KBM-7 (cell line): ENCODE data around the gene TAF4.
"Not testable (repeated sequence)": the region's sequence is repeated elsewhere in the genome, so short reads cannot be mapped to it uniquely, and the experiment has no call there.

ENCODE experiments used
- DNase-seq: peaks from one replicate; pipeline ENCODE4 v3.0.0-alpha.2; 2015
- in situ Hi-C: fragments of 300-500 bp; cut with MboI; formaldehyde crosslinking; loops from 2 replicates; pipeline ENCODE4 v1.14.3; 2020; ENCODE audit warnings: low sequenced_read_pairs, low pct_unique_long_range_greater_than_20kb, mixed read lengths

TAF4 gene

GRCh38 chr20:62059920-62060630 is 5.6 kb downstream of the TAF4 start:
- no peak for DNase-seq
- in situ Hi-C loops, result no loop called here

- in situ Hi-C loops, result no loop called here
- DNase-seq, result no peak
Observed at GRCh38 chr20:62059401-62059800, 6.3 kb downstream of the TAF4 start.

- DNase-seq, result no peak
- in situ Hi-C loops, result no loop called here
Observed at GRCh38 chr20:62058941-62059340, 6.7 kb downstream of the TAF4 start.

GRCh38 chr20:62056975-62057374 is 8.7 kb downstream of the TAF4 start:
- in situ Hi-C loops, result no loop called here
- DNase-seq, result no peak

GRCh38 chr20:62056377-62056776 is 9.3 kb downstream of the TAF4 start:
- DNase-seq, result no peak
- in situ Hi-C loops, result no loop called here

- in situ Hi-C loops, DNase-seq: not testable (repeated sequence)
Observed at GRCh38 chr20:62055862-62056115, 9.9 kb downstream of the TAF4 start.

GRCh38 chr20:62055106-62055861 is 10.4 kb downstream of the TAF4 start:
- in situ Hi-C loops, result no loop called here
- DNase-seq, result no peak

- in situ Hi-C loops, result no loop called here
- DNase-seq, result no peak
Observed at GRCh38 chr20:62054451-62054953, 11.2 kb downstream of the TAF4 start.

- no peak for DNase-seq
- in situ Hi-C loops, result no loop called here
Observed at GRCh38 chr20:62053465-62054196, 12.1 kb downstream of the TAF4 start.

GRCh38 chr20:62052842-62053464 is 12.7 kb downstream of the TAF4 start:
- DNase-seq, result no peak
- in situ Hi-C loops, result no loop called here

GRCh38 chr20:62052336-62052841 is 13.3 kb downstream of the TAF4 start:
- in situ Hi-C loops, result no loop called here
- no peak for DNase-seq

GRCh38 chr20:62051546-62052255 is 14.0 kb downstream of the TAF4 start:
- in situ Hi-C loops, result no loop called here
- DNase-seq, result no peak

GRCh38 chr20:62051144-62051543 is 14.5 kb downstream of the TAF4 start:
- in situ Hi-C loops, result no loop called here
- DNase-seq, result no peak

- in situ Hi-C loops, result no loop called here
- DNase-seq, result no peak
Observed at GRCh38 chr20:62050166-62051120, 15.2 kb downstream of the TAF4 start.

- in situ Hi-C loops, result no loop called here
- no peak for DNase-seq
Observed at GRCh38 chr20:62049342-62050165, 16.1 kb downstream of the TAF4 start.

GRCh38 chr20:62048821-62049291 is 16.8 kb downstream of the TAF4 start:
- no peak for DNase-seq
- in situ Hi-C loops, result no loop called here

- in situ Hi-C loops, result no loop called here
- no peak for DNase-seq
Observed at GRCh38 chr20:62048346-62048761, 17.3 kb downstream of the TAF4 start.
